Gastrocnemius medialis (tissue), 4 donors: ENCODE data around the gene ELAVL4. TPM values are rescaled to one million over a fixed set of nuclear protein-coding genes. Genes with fewer than 3 reads are reported as not detected.

Experiments used
- ATAC-seq, 2 donors: fragments of 150-250 bp; one replicate each; pipeline ENCODE4 v1.9.1; 2016
- DNase-seq, 2 donors: peaks; one replicate each; pipeline ENCODE4 v3.0.0-alpha.2; 2019
- H3K27ac ChIP-seq, 4 donors: fragments of 200-600 bp; sonication (generic); 1 replicate in 1 of 4; 2 replicates in 3 of 4; pipeline ENCODE4 v1.5.1; 2016 to 2018; ENCODE audit warnings: mild to moderate bottlenecking in 2 of 4, moderate library complexity in 1 of 4
- H3K27me3 ChIP-seq, 3 donors: fragments of 200-600 bp; sonication (generic) in 2 of 3; 1 replicate in 1 of 3; 2 replicates in 2 of 3; pipeline versions ENCODE4 v1.5.1 to v1.6.0; 2016 to 2019; ENCODE audit warnings: mild to moderate bottlenecking in 1 of 3, moderate library complexity in 1 of 3
- H3K36me3 ChIP-seq, 2 donors: fragments of 200-600 bp; sonication (generic) in 1 of 2; one replicate each; pipeline ENCODE4 v1.5.1; 2017 to 2018
- H3K4me1 ChIP-seq, 2 donors: fragments of 200-600 bp; sonication (generic) in 1 of 2; one replicate each; pipeline ENCODE4 v1.5.1; 2016 to 2017; ENCODE audit warnings: mild to moderate bottlenecking in 2 of 2
- H3K4me3 ChIP-seq, 4 donors: fragments of 200-600 bp; sonication (generic) in 3 of 4; 1 replicate in 1 of 4; 2 replicates in 3 of 4; pipeline ENCODE4 v1.5.1; 2016 to 2019; ENCODE audit warnings: mild to moderate bottlenecking in 2 of 4
- H3K9me3 ChIP-seq, 3 donors: fragments of 200-600 bp; sonication (generic) in 2 of 3; 1 replicate in 1 of 3; 2 replicates in 2 of 3; pipeline ENCODE4 v1.5.1; 2016 to 2019
- POLR2A ChIP-seq, 2 donors: fragments of 450-650 bp; IDR thresholded peaks; one replicate each; pipeline ENCODE4 v1.6.1; 2017; ENCODE audit warnings: antibody characterized with exemption in 2 of 2, mild to moderate bottlenecking in 2 of 2, moderate library complexity in 2 of 2
- in situ Hi-C, 4 donors: fragments of 200-750 bp; cut with MboI; loops; one replicate each; pipeline versions ENCODE4 v1.15.0 to v1.8.0; 2017; ENCODE audit warnings: low sequenced_read_pairs in 4 of 4
- intact Hi-C: fragments of 100-400 bp; cut with DNase I; formaldehyde crosslinking; loops from one replicate; pipeline ENCODE4 v1.15.1; 2023; ENCODE audit warnings: low total_unique reads
- total RNA-seq, 4 donors: library from RNA; depleted of rRNA; stranded (reverse); fragments of >200 nt; gene quantifications; one replicate each; pipeline versions ENCODE4 v1.1.0 to v1.2.3, GENCODE V29; 2016
- TF ChIP-seq, protein P1 (sequence below), 5 experiments: fragments of 450-650 bp in 3 of 5; fragments of 200-600 bp in 2 of 5; sonication (generic) in 2 of 5; IDR thresholded peaks in 4 of 5; conservative IDR thresholded peaks in 1 of 5; 1 replicate in 4 of 5; 2 replicates in 1 of 5; pipeline ENCODE4 v1.5.1; 2016 to 2019; ENCODE audit warnings: antibody characterized with exemption in 5 of 5, mild to moderate bottlenecking in 3 of 5, moderate library complexity in 3 of 5

The ELAVL4 gene
- total RNA-seq, 4 donors from 2014 or later = not detected

- TF ChIP-seq POLR2A (IDR thresholded peaks at IDR 0.05) = no peak
- TF ChIP-seq, protein P1, sequence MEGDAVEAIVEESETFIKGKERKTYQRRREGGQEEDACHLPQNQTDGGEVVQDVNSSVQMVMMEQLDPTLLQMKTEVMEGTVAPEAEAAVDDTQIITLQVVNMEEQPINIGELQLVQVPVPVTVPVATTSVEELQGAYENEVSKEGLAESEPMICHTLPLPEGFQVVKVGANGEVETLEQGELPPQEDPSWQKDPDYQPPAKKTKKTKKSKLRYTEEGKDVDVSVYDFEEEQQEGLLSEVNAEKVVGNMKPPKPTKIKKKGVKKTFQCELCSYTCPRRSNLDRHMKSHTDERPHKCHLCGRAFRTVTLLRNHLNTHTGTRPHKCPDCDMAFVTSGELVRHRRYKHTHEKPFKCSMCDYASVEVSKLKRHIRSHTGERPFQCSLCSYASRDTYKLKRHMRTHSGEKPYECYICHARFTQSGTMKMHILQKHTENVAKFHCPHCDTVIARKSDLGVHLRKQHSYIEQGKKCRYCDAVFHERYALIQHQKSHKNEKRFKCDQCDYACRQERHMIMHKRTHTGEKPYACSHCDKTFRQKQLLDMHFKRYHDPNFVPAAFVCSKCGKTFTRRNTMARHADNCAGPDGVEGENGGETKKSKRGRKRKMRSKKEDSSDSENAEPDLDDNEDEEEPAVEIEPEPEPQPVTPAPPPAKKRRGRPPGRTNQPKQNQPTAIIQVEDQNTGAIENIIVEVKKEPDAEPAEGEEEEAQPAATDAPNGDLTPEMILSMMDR (IDR thresholded peaks at IDR 0.05 in 4 of 5, conservative IDR thresholded peaks at IDR 0.05 in 1 of 5) = no peak
- Histone ChIP-seq H3K9me3 (no peaks in the 10 kb centered on the region), H3K27me3 (no peaks in the 10 kb centered on the region), H3K36me3 (no peaks in the 10 kb centered on the region), H3K4me3 (no peak overlapping the region), H3K4me1 (no peaks in the 10 kb centered on the region), H3K27ac (no peak overlapping the region)
- in situ Hi-C loops = no loop called here
- ATAC-seq = no peak
- intact Hi-C loops = no loop called here
- no peak for DNase-seq
Observed at GRCh38 chr1:50139339-50140181, 30.8 kb downstream of the ELAVL4 start.

DNA sequence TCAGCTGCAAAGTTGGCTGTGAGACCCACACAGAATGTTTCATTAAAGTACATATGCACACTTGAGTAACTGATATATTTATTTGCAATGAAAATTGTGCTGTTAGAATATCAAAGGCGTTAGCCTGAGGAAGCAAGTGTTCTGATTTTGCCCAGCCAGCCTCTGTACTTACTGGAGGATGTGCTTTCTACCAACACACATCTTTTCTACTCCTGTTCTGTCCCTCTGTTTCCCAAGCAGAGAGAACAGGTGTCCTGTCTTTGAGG, 31.4 kb downstream of the ELAVL4 start:
- in situ Hi-C loops = no loop called here

DNA sequence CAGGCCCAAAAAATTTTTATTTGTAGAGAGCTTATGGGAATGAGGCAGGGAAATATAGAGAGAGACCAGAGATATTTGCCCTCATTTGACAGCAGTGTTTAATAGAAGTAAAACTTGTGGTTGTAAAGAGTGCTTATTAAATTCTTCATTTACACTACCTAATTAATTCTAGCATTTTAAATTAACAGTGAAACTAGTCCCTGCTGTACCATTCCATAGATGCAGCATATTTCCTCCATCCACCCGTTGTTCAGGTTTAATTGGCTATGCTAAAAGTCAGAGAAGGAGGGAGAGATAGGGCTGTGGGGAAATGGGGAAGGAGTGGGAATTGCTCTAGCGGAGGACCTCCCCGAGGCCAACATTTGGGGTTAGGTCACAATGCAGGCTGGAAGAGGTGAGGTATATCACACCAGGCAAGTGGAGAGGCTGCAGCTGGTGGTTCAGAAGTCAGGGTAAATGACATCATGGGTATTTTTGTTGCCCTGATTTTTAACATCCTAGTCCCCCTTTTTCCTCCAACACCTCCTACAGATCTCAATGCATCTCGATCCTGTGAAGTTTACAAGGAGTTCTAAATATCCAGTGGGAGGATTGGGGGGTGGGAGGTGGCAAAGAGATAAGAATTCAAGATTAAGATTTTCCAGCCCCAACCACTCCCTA, 38.6 kb downstream of the ELAVL4 start:
- DNase-seq = no peak
- Histone ChIP-seq H3K4me3 (no peak overlapping the region), H3K36me3 (no peaks in the 10 kb centered on the region), H3K9me3 (no peaks in the 10 kb centered on the region), H3K4me1 (no peaks in the 10 kb centered on the region), H3K27ac (no peak overlapping the region), H3K27me3 (no peaks in the 10 kb centered on the region)
- TF ChIP-seq, protein P1 (IDR thresholded peaks at IDR 0.05 in 4 of 5, conservative IDR thresholded peaks at IDR 0.05 in 1 of 5) = no peak
- TF ChIP-seq POLR2A (IDR thresholded peaks at IDR 0.05) = no peak
- ATAC-seq = no peak
- intact Hi-C loops = no loop called here
- in situ Hi-C loops = no loop called here

More for the DNA sequence above, 31.4 kb downstream of the ELAVL4 start:
- Histone ChIP-seq H3K36me3 (no peaks in the 10 kb centered on the region), H3K4me3 (no peak overlapping the region), H3K4me1 (no peaks in the 10 kb centered on the region), H3K27ac (no peak overlapping the region), H3K27me3 (no peaks in the 10 kb centered on the region), H3K9me3 (no peaks in the 10 kb centered on the region)
- no peak for TF ChIP-seq POLR2A (IDR thresholded peaks at IDR 0.05)
- TF ChIP-seq, protein P1 (IDR thresholded peaks at IDR 0.05 in 4 of 5, conservative IDR thresholded peaks at IDR 0.05 in 1 of 5) = no peak
- DNase-seq (no peak), ATAC-seq (no peak)
- intact Hi-C loops = no loop called here

DNA sequence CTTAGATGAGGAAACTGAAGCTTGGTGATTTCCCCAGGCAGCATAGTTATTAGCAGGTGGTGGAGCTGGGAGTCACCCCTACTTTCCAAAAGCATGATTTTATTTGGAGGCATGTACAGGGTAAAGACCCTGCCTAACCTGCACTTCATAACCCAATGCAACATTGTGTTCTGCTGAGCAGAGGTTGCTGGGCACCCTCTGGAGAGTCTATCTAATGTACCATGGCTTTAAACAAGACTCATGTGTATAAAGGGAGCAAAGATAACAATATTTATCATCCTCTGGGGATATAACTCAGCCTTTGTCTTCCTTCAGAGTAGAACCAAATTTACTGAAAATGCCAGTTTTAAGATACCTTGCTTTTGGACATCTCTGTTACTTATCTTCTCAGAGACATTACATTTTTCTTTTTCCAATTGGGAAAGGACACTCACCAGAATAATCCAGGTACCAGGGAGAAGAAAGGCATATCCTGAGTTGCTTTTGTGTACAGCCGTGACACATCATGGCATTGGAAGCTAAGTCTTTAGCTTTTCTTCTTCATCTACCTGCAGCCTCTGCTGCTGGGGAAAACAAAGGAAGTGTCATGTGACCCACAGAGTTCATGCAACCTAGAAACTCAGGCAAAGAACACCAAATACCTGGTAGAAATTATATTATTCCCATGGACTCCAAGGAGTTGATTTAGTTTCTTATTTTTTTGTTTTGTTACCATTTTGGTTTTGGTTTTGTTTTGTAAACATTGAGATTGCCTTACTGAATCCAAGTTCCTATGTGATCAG, 39.6 kb downstream of the ELAVL4 start:
- ATAC-seq (no peak), DNase-seq (no peak)
- in situ Hi-C loops (no loop called here), intact Hi-C loops (no loop called here)
- Histone ChIP-seq H3K36me3 (no peaks in the 10 kb centered on the region), H3K4me3 (no peak overlapping the region), H3K4me1 (no peaks in the 10 kb centered on the region), H3K27ac (no peak overlapping the region), H3K27me3 (no peaks in the 10 kb centered on the region), H3K9me3 (no peaks in the 10 kb centered on the region)
- TF ChIP-seq POLR2A (IDR thresholded peaks at IDR 0.05) = no peak
- TF ChIP-seq, protein P1 (IDR thresholded peaks at IDR 0.05 in 4 of 5, conservative IDR thresholded peaks at IDR 0.05 in 1 of 5) = no peak
